K562 (cell line): ENCODE results near the gene RBM22. TPM values are rescaled to one million over a fixed set of nuclear protein-coding genes. Genes with fewer than 3 reads are reported as not detected.

Experiments used
- ASH1L ChIP-seq: fragments of 450-650 bp; IDR thresholded peaks from 2 replicates; pipeline ENCODE4 v1.6.1; 2018; ENCODE audit warnings: borderline replicate concordance, mild to moderate bottlenecking, low read depth; ENCODE audit not compliant: partially characterized antibody
- GABPB2 ChIP-seq: fragments of 250-450 bp; sonication (Bioruptor Pico); conservative IDR thresholded peaks from 2 replicates; pipeline ENCODE4 v1.5.1; 2021; ENCODE audit warnings: mild to moderate bottlenecking
- GATA2 ChIP-seq: sonication (generic); formaldehyde crosslinking; IDR thresholded peaks from 2 replicates; pipeline ENCODE4 v1.4.0; 2020; ENCODE audit warnings: mild to moderate bottlenecking, missing genetic modification reagents
- HMGN3 ChIP-seq: IDR thresholded peaks from 2 replicates; pipeline ENCODE4 v1.6.1; 2011; ENCODE audit warnings: borderline replicate concordance, low read depth, mild to moderate bottlenecking, mixed read lengths, low read length; ENCODE audit not compliant: insufficient read length; ENCODE audit errors: extremely low read depth
- KLF10 ChIP-seq: fragments of 250-450 bp; sonication (Bioruptor Pico); IDR thresholded peaks from 2 replicates; pipeline ENCODE4 v1.6.1; 2021; ENCODE audit warnings: matching md5 sums
- KLF16 ChIP-seq: IDR thresholded peaks from 2 replicates; pipeline ENCODE4 v1.6.1; 2016; ENCODE audit warnings: antibody characterized with exemption
- MCM2 ChIP-seq: fragments of 450-650 bp; IDR thresholded peaks from 2 replicates; pipeline ENCODE4 v1.6.1; 2017; ENCODE audit warnings: low read depth, mild to moderate bottlenecking
- NONO ChIP-seq, 2 experiments: fragments of 200-400 bp in 1 of 2; fragments of 450-650 bp in 1 of 2; formaldehyde crosslinking in 1 of 2; IDR thresholded peaks; 2 replicates each; pipeline ENCODE4 v1.6.1; 2017; ENCODE audit warnings: low read depth in 2 of 2, mild to moderate bottlenecking in 2 of 2, moderate library complexity in 2 of 2, low read length in 1 of 2
- RAD51 ChIP-seq: fragments of 450-650 bp; IDR thresholded peaks from 2 replicates; pipeline ENCODE4 v1.7.1; 2016; ENCODE audit warnings: low read depth, mild to moderate bottlenecking, borderline replicate concordance
- ZBTB40 ChIP-seq, 2 experiments: fragments of 450-650 bp in 1 of 2; sonication (generic) in 1 of 2; formaldehyde crosslinking in 1 of 2; IDR thresholded peaks; 2 replicates each; pipeline versions ENCODE4 v1.7.1 to v1.9.0; 2016 to 2022; ENCODE audit warnings: inconsistent platforms in 1 of 2, mild to moderate bottlenecking in 1 of 2, missing genetic modification reagents in 1 of 2
- ZFPM2 ChIP-seq: fragments of 250-450 bp; sonication (Bioruptor Pico); IDR thresholded peaks from 2 replicates; pipeline ENCODE4 v1.5.1; 2022; ENCODE audit warnings: mild to moderate bottlenecking
- ZNF57 ChIP-seq: fragments of 450-650 bp; formaldehyde crosslinking; IDR thresholded peaks from 2 replicates; pipeline ENCODE4 v1.4.0; 2020; ENCODE audit warnings: mild to moderate bottlenecking, moderate library complexity
- ZNF695 ChIP-seq: fragments of 450-650 bp; formaldehyde crosslinking; IDR thresholded peaks from 2 replicates; pipeline ENCODE4 v1.4.0; 2020; ENCODE audit warnings: mild to moderate bottlenecking, moderate library complexity
- ZZZ3 ChIP-seq: fragments of 450-650 bp; IDR thresholded peaks from 2 replicates; pipeline ENCODE4 v1.6.1; 2016; ENCODE audit warnings: antibody characterized with exemption, mild to moderate bottlenecking, moderate library complexity
- polyA plus RNA-seq, 8 experiments: library from polyadenylated mRNA; depleted of rRNA in 4 of 8; stranded (reverse) in 5 of 8; unstranded in 3 of 8; fragments of >200 nt; fragmentation: Nextera tagmentation in 2 of 8; fragmentation: Illumina TruSeq in 1 of 8; extraction: Ambion mirVana in 2 of 8; extraction: Trizol in 1 of 8; gene quantifications; 2 replicates each; pipeline versions ENCODE4 v1.2.1 to v1.2.3, GENCODE V29; 2011 to 2014; ENCODE audit warnings: inconsistent platforms in 1 of 8, missing spikeins in 1 of 8
- total RNA-seq, 7 experiments: library from RNA; depleted of rRNA in 6 of 7; stranded (reverse); fragments of >200 nt in 6 of 7; fragmentation: Illumina TruSeq in 2 of 7; extraction: Trizol in 2 of 7; gene quantifications; 2 replicates each; pipeline versions ENCODE4 v1.2.1 to v1.2.3, GENCODE V29; 2011 to 2021; ENCODE audit warnings: low replicate concordance in 1 of 7

The RBM22 gene
- total and polyA plus RNA-seq, 9 of the 15 experiments (the other 6 are each of a cell fraction or from before 2014, with no cell fraction given) = 31.3 to 82.2 (median 44.8) TPM

- TF ChIP-seq ZBTB40 (IDR thresholded peaks at IDR 0.05) (peak; percentile 79), ZBTB40 (CRISPR knock-in tag; IDR thresholded peaks at IDR 0.05) (no peak), KLF16 (0 out of 2 replicates have a peak, but pooled peaks have one; percentile 38), ZNF57 (no peak), NONO (IDR thresholded peaks at IDR 0.05; ENCODE audit: low read depth in 2 of 2, low read length in 1 of 2) (no peak), GABPB2 (no peak), RAD51 (no peak), ZFPM2 (0 out of 2 replicates have a peak, but pooled peaks have one; percentile 49), GATA2 (no peak), HMGN3 (peak; percentile 44), ASH1L (no peak), ZZZ3 (no peak), ZNF695 (CRISPR knock-in tag) (no peak), MCM2 (no peak), KLF10 (CRISPR knock-in tag) (no peak)
Measured at GRCh38 chr5:150700594-150701377, at the start of gene RBM22 (continued).
